MM.1S (cell line): ENCODE data around the gene MUC22.

Experiments
- CTCF ChIP-seq: fragments of 300-600 bp; sonication (generic); IDR thresholded peaks from 2 replicates; pipeline ENCODE4 v1.5.1; 2016; ENCODE audit warnings: antibody characterized with exemption, low read length, mixed read lengths
- EZH2phosphoT487 ChIP-seq: fragments of 300-600 bp; sonication (generic); IDR thresholded peaks from 2 replicates; pipeline ENCODE4 v1.6.1; 2018; ENCODE audit warnings: antibody characterized with exemption, low read length

DNA sequence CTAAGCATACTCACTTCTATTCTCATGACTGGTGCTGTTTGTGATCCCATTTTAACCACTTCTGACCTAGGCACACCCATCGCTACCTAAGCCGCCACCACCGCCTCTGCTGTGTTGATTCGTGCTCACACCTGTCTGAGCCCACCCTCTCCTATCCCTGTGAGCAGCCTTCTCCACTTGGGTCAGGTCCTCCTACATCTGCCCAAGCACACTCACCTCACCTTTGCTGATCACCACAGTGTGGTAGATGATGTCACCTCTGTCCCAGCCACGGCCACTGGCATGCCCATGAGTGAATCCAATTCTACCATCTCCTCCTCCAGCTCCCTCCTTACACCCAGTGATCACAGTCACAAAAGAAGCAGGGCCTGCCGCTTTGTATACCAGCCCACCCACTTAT is 20.8 kb downstream of the MUC22 start:
- TF ChIP-seq EZH2phosphoT487 (no peak), CTCF (no peak)
